ENCODE measurements around the gene LHPP. TPM values are rescaled to one million over a fixed set of nuclear protein-coding genes. Genes with fewer than 3 reads are reported as not detected.

Gene LHPP
- total RNA-seq, 2 donors from 2014 or later, result 4.9 to 9.9 TPM

- H3K4me3 ChIP-seq, result no peak overlapping the region
- H3K9me3 ChIP-seq, result no peaks in the 10 kb centered on the region
- no peak overlapping the region for H3K27ac ChIP-seq
- no peak for DNase-seq
- intact Hi-C loops (cut with DNase I), result no loop called here
- TF ChIP-seq POLR2A (IDR thresholded peaks at IDR 0.05), result no peak
- no peak for TF ChIP-seq CTCF (IDR thresholded peaks at IDR 0.05)
- no peaks in the 10 kb centered on the region for H3K27me3 ChIP-seq
- H3K36me3 ChIP-seq (replicated peaks in 1 of 2; ENCODE audit: insufficient read depth in 1 of 2, low read depth in 2 of 2), result no peaks in the 10 kb centered on the region
- peaks cover 8% of the 10 kb centered on the region for H3K4me1 ChIP-seq
- ATAC-seq, result no peak
- WGBS, 2 donors, result 80 to 92% methylated on average over 4 to 10 of the region's 10 CpGs
Observed at GRCh38 chr10:124597846-124598165, 136.2 kb downstream of the LHPP start.

- Histone ChIP-seq H3K27me3 (no peaks in the 10 kb centered on the region), H3K9me3 (no peaks in the 10 kb centered on the region), H3K4me1 (peaks cover 8% of the 10 kb centered on the region), H3K4me3 (no peak overlapping the region), H3K36me3 (replicated peaks in 1 of 2; ENCODE audit: insufficient read depth in 1 of 2, low read depth in 2 of 2) (no peaks in the 10 kb centered on the region), H3K27ac (no peak overlapping the region)
- intact Hi-C loops (cut with DNase I), result no loop called here
- no peak for TF ChIP-seq POLR2A (IDR thresholded peaks at IDR 0.05)
- TF ChIP-seq CTCF (IDR thresholded peaks at IDR 0.05), result no peak
- 76 to 90% methylated on average over 2 to 3 of the region's 6 CpGs for WGBS, 2 donors
- DNase-seq (no peak), ATAC-seq (no peak)
Observed at GRCh38 chr10:124598196-124598595, 136.6 kb downstream of the LHPP start.

GRCh38 chr10:124598773-124599587, 137.4 kb downstream of the LHPP start:
- intact Hi-C loops (cut with DNase I), result no loop called here
- 90 to 95% methylated on average over 10 to 13 of the region's 13 CpGs for WGBS, 2 donors
- peaks cover 8% of the 10 kb centered on the region for H3K4me1 ChIP-seq
- TF ChIP-seq POLR2A (IDR thresholded peaks at IDR 0.05) (no peak), CTCF (IDR thresholded peaks at IDR 0.05) (no peak)
- DNase-seq (no peak), ATAC-seq (no peak)
- no peak overlapping the region for H3K4me3 ChIP-seq
- H3K36me3 ChIP-seq (replicated peaks in 1 of 2; ENCODE audit: insufficient read depth in 1 of 2, low read depth in 2 of 2), result no peaks in the 10 kb centered on the region
- H3K27me3 ChIP-seq, result no peaks in the 10 kb centered on the region
- no peak overlapping the region for H3K27ac ChIP-seq
- no peaks in the 10 kb centered on the region for H3K9me3 ChIP-seq

GRCh38 chr10:124599588-124600050, 138.0 kb downstream of the LHPP start:
- H3K9me3 ChIP-seq, result no peaks in the 10 kb centered on the region
- intact Hi-C loops (cut with DNase I), result no loop called here
- 84 to 97% methylated on average over 3 to 7 of the region's 7 CpGs for WGBS, 2 donors

More at GRCh38 chr10:124599588-124600050, 138.0 kb downstream of the LHPP start:
- no peaks in the 10 kb centered on the region for H3K36me3 ChIP-seq (replicated peaks in 1 of 2; ENCODE audit: insufficient read depth in 1 of 2, low read depth in 2 of 2)
- TF ChIP-seq POLR2A (IDR thresholded peaks at IDR 0.05) (no peak), CTCF (IDR thresholded peaks at IDR 0.05) (no peak)
- H3K4me3 ChIP-seq, result no peak overlapping the region
- H3K4me1 ChIP-seq, result peaks cover 8% of the 10 kb centered on the region
- H3K27ac ChIP-seq, result no peak overlapping the region
- no peaks in the 10 kb centered on the region for H3K27me3 ChIP-seq
- ATAC-seq, result no peak
- no peak for DNase-seq
